ENCODE data around the gene APBB1. TPM values are rescaled to one million over a fixed set of nuclear protein-coding genes. Genes with fewer than 3 reads are reported as not detected.

APBB1 gene
- total RNA-seq, 4 donors from 2014 or later, result 36.4 to 54.1 (median 45.4) TPM

- 73 to 78% methylated on average over 4 to 5 of the region's 5 CpGs for WGBS, 2 donors
- H3K27ac ChIP-seq, result no peak overlapping the region
- H3K4me3 ChIP-seq (replicated peaks in 1 of 3), result no peak overlapping the region
- no peaks in the 10 kb centered on the region for H3K9me3 ChIP-seq
- no peaks in the 10 kb centered on the region for H3K36me3 ChIP-seq
- no peak for TF ChIP-seq CTCF (IDR thresholded peaks at IDR 0.05)
- no peak for TF ChIP-seq POLR2A (IDR thresholded peaks at IDR 0.05)
- no peak for DNase-seq
- no peaks in the 10 kb centered on the region for H3K27me3 ChIP-seq
- H3K4me1 ChIP-seq, result peaks cover 0 to 3% of the 10 kb centered on the region in 2 donors
- intact Hi-C loops (cut with DNase I), result loop anchor here (5.0 kb wide), 1 partner anchor 45 kb away; no protein-coding TSS in a partner anchor
Measured at GRCh38 chr11:6362185-6362872, 56.6 kb downstream of the APBB1 start.

- intact Hi-C loops (cut with DNase I), result loop anchor here (5.0 kb wide), 1 partner anchor 43 kb away; no protein-coding TSS in a partner anchor
- no peak overlapping the region for H3K27ac ChIP-seq
- no peaks in the 10 kb centered on the region for H3K9me3 ChIP-seq
- peaks cover 0 to 3% of the 10 kb centered on the region in 2 donors for H3K4me1 ChIP-seq
- no peak for TF ChIP-seq CTCF (IDR thresholded peaks at IDR 0.05)
- no peak for TF ChIP-seq POLR2A (IDR thresholded peaks at IDR 0.05)
- no peaks in the 10 kb centered on the region for H3K27me3 ChIP-seq
- no peak overlapping the region for H3K4me3 ChIP-seq (replicated peaks in 1 of 3)
- no peaks in the 10 kb centered on the region for H3K36me3 ChIP-seq
- no peak for DNase-seq
- 75 to 78% methylated on average over 3 of the region's 3 CpGs for WGBS, 2 donors
Measured at GRCh38 chr11:6360183-6360582, 58.7 kb downstream of the APBB1 start.

GRCh38 chr11:6357222-6357621 is 61.7 kb downstream of the APBB1 start:
- H3K27me3 ChIP-seq, result no peaks in the 10 kb centered on the region
- peak in 1 of 2 donors; percentile 18 for DNase-seq
- WGBS, 2 donors, result 64 to 71% methylated on average over 9 of the region's 9 CpGs
- no peak overlapping the region for H3K4me3 ChIP-seq (replicated peaks in 1 of 3)
- intact Hi-C loops (cut with DNase I), result loop anchor here (10.0 kb wide), 1 partner anchor 332 kb away; no protein-coding TSS in a partner anchor
- no peak for TF ChIP-seq CTCF (IDR thresholded peaks at IDR 0.05)
- H3K4me1 ChIP-seq, result no peaks in the 10 kb centered on the region
- H3K36me3 ChIP-seq, result no peaks in the 10 kb centered on the region
- no peaks in the 10 kb centered on the region for H3K9me3 ChIP-seq
- H3K27ac ChIP-seq, result no peak overlapping the region

GRCh38 chr11:6356503-6357055 is 62.3 kb downstream of the APBB1 start:
- no peaks in the 10 kb centered on the region for H3K4me1 ChIP-seq
- no peaks in the 10 kb centered on the region for H3K27me3 ChIP-seq
- intact Hi-C loops (cut with DNase I), result loop anchor here (10.0 kb wide), 1 partner anchor 332 kb away; no protein-coding TSS in a partner anchor
- TF ChIP-seq POLR2A (IDR thresholded peaks at IDR 0.05) (no peak), CTCF (IDR thresholded peaks at IDR 0.05) (no peak)
- 36 to 38% methylated on average over 4 of the region's 4 CpGs for WGBS, 2 donors
- no peaks in the 10 kb centered on the region for H3K9me3 ChIP-seq
- H3K27ac ChIP-seq, result no peak overlapping the region
- no peak overlapping the region for H3K4me3 ChIP-seq (replicated peaks in 1 of 3)
- H3K36me3 ChIP-seq, result no peaks in the 10 kb centered on the region
- no peak for DNase-seq

Measured in thyroid gland (tissue), 4 donors.